ENCODE results near the gene GTF2IRD2. TPM values are rescaled to one million over a fixed set of nuclear protein-coding genes. Genes with fewer than 3 reads are reported as not detected.
"Not testable (repeated sequence)": the region's sequence is repeated elsewhere in the genome, so short reads cannot be mapped to it uniquely, and the experiment has no call there.

The GTF2IRD2 gene
- total RNA-seq, 1 donor from 2014 or later, result 3.1 TPM

DNA sequence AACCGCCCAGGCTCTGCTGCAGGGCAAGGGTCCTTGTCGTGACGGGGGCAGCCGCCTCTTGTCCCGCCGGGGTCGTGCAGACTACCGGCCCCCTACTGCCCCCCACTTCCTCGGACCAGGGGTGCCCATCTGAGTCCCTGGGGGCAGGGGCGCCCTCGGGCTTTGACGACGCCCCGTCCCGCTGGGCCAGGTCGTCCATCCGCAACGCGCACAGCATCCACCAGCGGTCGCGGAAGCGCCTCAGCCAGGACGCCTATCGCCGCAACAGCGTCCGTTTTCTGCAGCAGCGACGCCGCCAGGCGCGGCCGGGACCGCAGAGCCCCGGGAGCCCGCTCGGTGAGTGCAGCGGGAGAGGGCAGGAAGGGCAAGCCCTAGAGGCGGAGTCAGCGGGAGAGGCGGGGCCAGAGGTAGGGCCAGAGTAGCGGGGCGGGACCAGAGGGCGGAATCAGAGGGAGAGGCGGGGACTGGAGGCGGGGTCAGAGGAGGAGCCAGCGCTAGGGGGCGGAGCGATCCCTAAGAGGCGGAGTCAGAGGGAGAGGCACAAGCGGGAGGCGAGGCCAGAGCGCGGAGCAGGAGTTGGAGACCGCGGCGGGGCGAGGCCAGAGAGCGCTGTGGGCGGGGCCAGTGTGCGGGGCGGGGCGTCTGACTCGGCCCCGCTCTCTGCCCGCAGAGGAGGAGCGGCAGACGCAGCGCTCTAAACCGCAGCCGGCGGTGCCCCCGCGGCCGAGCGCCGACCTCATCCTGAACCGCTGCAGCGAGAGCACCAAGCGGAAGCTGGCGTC is 62.8 kb downstream of the GTF2IRD2 start:
- DNase-seq (ENCODE audit: low read depth in 2 of 2), result peak; percentile 69 to 87

- DNase-seq (ENCODE audit: low read depth in 2 of 2), result not testable (repeated sequence)
These were observed 67.8 kb downstream of the GTF2IRD2 start for GRCh38 chr7:74783595-74783994.

- DNase-seq (ENCODE audit: low read depth in 2 of 2), result not testable (repeated sequence)
These were observed 69.7 kb downstream of the GTF2IRD2 start for GRCh38 chr7:74781746-74782145.

- not testable (repeated sequence) for DNase-seq (ENCODE audit: low read depth in 2 of 2)
These were observed 72.4 kb downstream of the GTF2IRD2 start for GRCh38 chr7:74779053-74779452.

DNA sequence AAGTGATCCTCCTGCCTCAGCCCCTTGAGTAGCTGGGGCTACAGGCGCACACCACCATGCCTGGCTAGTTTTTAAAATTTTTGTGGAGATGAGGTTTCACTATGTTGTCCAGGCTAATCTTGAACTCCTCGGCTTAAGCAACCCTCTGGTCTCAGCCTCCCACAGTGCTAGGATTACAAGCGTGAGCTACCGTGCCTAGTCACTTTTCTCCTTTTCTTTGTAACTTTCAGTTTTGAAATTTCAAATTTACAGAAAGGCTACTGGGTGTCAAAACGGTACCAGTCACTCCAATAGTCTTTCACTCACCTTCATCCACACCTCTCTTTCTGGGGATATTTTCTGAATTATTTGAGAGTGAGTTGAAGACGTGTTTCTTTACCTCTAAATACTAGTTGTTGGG is 76.3 kb downstream of the GTF2IRD2 start:
- not testable (repeated sequence) for DNase-seq (ENCODE audit: low read depth in 2 of 2)

GRCh38 chr7:74773760-74774750 is 77.3 kb downstream of the GTF2IRD2 start, which contains the start of gene NCF1:
Gene NCF1 (plus strand): TSS chr7:74774011. CDS start chr7:74774032, 21 bp downstream.
- DNase-seq (ENCODE audit: low read depth in 2 of 2), result not testable (repeated sequence)

GRCh38 chr7:74772093-74772492 is 79.3 kb downstream of the GTF2IRD2 start:
- DNase-seq (ENCODE audit: low read depth in 2 of 2), result not testable (repeated sequence)

- not testable (repeated sequence) for DNase-seq (ENCODE audit: low read depth in 2 of 2)
These were observed 81.3 kb downstream of the GTF2IRD2 start for GRCh38 chr7:74770062-74770461.

DNA sequence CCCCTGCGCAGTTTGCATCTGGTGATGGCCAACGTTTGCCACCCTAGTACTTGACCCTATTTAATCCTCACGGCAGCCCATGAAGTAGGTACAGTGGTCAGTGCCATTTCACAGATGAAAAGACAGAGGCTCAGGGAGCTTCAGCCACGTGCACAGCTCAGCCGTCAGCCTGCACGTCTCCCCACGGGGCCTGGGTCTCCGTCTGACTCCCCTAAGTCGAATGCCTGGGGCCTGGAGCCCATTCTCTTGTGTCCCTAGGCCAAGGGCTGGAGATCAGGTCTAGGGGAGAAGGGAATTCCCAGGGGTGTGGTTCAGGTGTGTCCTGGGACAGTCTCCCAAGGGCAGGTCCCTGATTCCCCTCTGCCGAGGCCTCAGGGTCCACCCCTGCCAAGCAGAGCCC is 84.4 kb downstream of the GTF2IRD2 start:
- DNase-seq (ENCODE audit: low read depth in 2 of 2), result not testable (repeated sequence)

DNA sequence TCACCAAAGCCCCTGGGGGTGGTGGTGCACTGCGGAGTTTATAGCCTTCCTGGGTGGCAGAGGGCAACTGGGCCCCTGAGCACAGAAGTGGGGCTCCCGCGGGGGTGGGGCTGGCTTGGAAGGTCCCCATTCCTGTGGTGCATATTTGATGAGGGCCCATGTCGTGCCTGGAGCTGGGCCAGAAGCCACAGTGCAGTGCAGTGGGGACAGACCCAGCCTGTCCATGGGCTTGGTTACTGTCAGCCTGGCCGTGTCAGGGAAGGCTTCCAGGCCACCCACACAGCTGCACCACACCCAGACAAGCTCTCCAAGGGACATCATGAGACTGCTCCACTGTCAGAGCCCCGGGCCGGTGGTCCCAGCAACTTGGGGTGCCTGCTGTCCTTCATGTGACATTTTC is 84.9 kb downstream of the GTF2IRD2 start:
- DNase-seq (ENCODE audit: low read depth in 2 of 2), result not testable (repeated sequence)

GRCh38 chr7:74765205-74765918 is 86.0 kb downstream of the GTF2IRD2 start:
- not testable (repeated sequence) for DNase-seq (ENCODE audit: low read depth in 2 of 2)

GRCh38 chr7:74758982-74759381 is 92.4 kb downstream of the GTF2IRD2 start:
- DNase-seq (ENCODE audit: low read depth in 2 of 2), result not testable (repeated sequence)

DNA sequence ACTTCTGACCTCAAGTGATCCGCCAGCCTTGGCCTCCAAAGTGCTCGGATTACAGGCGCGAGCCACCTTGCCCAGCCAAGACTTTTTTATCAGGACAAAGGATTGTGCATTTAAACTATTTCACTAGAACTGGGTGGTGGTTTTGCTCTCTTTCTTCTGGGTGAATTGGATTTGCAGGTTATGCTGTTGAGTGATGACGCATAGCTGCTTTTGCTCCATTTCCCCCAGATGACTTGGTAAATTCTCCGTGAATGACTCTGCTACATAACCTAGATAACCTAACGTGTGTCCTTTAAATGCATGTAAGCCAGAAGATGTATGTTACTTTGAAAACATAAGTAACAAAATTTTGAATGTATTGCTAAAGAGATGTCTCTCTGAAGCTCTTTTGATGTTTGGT is 93.1 kb downstream of the GTF2IRD2 start:
- DNase-seq (ENCODE audit: low read depth in 2 of 2), result not testable (repeated sequence)

GRCh38 chr7:74756673-74757072 is 94.7 kb downstream of the GTF2IRD2 start:
- DNase-seq (ENCODE audit: low read depth in 2 of 2), result not testable (repeated sequence)

- not testable (repeated sequence) for DNase-seq (ENCODE audit: low read depth in 2 of 2)
These were observed 97.4 kb downstream of the GTF2IRD2 start for GRCh38 chr7:74753921-74754482.

Other genes with a start within 250 kb of the GTF2IRD2 start
- 71.4 and 96.8 TPM in 2 replicates for gene GTF2I, start 193.9 kb downstream of the GTF2IRD2 start, total RNA-seq
- under 0.01 TPM in 1 of 2 replicates, not detected in the other for gene NCF1, start 77.6 kb downstream of the GTF2IRD2 start, total RNA-seq
- 10.5 and 14.7 TPM in 2 replicates for gene CASTOR2, start 113.1 kb upstream of the GTF2IRD2 start, total RNA-seq
- 47.8 and 50.7 TPM in 2 replicates for gene RCC1L, start 222.2 kb upstream of the GTF2IRD2 start, total RNA-seq
- gene GTF2IRD2B, start 241.0 kb upstream of the GTF2IRD2 start, total RNA-seq, result 7.4 and 15.9 TPM in 2 replicates

All from dermis microvascular lymphatic vessel endothelial cell (primary cell).